Esophagus (tissue), 2 donors: ENCODE results near the gene SOD3. TPM values are rescaled to one million over a fixed set of nuclear protein-coding genes. Genes with fewer than 3 reads are reported as not detected.

ENCODE experiments used
- H3K27ac ChIP-seq, 2 donors: one replicate each; pipeline ENCODE4 v1.5.1; 2013; ENCODE audit warnings: low read depth in 2 of 2, mild to moderate bottlenecking in 2 of 2, inconsistent platforms in 1 of 2, low read length in 1 of 2, moderate library complexity in 1 of 2
- H3K27me3 ChIP-seq, 2 donors: one replicate each; pipeline ENCODE4 v1.6.1; 2013; ENCODE audit warnings: low read length in 2 of 2, control low read depth in 1 of 2, mild to moderate bottlenecking in 1 of 2; ENCODE audit not compliant: insufficient read depth in 2 of 2, control insufficient read depth in 1 of 2
- H3K36me3 ChIP-seq, 2 donors: one replicate each; pipeline ENCODE4 v1.6.1; 2013; ENCODE audit warnings: low read length in 1 of 2; ENCODE audit not compliant: control insufficient read depth in 2 of 2, insufficient read depth in 2 of 2
- H3K4me1 ChIP-seq, 2 donors: one replicate each; pipeline ENCODE4 v1.6.1; 2013; ENCODE audit warnings: low read length in 1 of 2; ENCODE audit not compliant: control insufficient read depth in 2 of 2, insufficient read depth in 2 of 2
- H3K4me3 ChIP-seq, 2 donors: one replicate each; pipeline ENCODE4 v1.5.1; 2013; ENCODE audit warnings: low read length in 2 of 2, mild to moderate bottlenecking in 2 of 2, low read depth in 1 of 2, moderate library complexity in 1 of 2
- H3K9me3 ChIP-seq, 2 donors: one replicate each; pipeline ENCODE4 v1.6.1; 2013; ENCODE audit warnings: mild to moderate bottlenecking in 2 of 2, low read depth in 1 of 2, low read length in 1 of 2, moderate library complexity in 1 of 2; ENCODE audit not compliant: control insufficient read depth in 2 of 2, insufficient read depth in 1 of 2
- WGBS, 2 donors: extraction: QIAGEN DNeasy Blood & Tissue Kit; methylation state at CpG; one replicate each; pipeline ENCODE4 v1.1.7; 2013; 5-methylcytosine and 5-hydroxymethylcytosine counted together
- polyA plus RNA-seq, 2 donors: library from polyadenylated mRNA; stranded (reverse); fragments of 200-250 nt; gene quantifications; one replicate each; pipeline ENCODE4 v1.2.3, GENCODE V29; 2013
- donor health status: healthy with polysubstance abuse.
- donor health status: Bipolar disorder and iron deficiency.

SOD3 gene
- polyA plus RNA-seq, 2 donors, result 5.8 to 21.1 TPM

DNA sequence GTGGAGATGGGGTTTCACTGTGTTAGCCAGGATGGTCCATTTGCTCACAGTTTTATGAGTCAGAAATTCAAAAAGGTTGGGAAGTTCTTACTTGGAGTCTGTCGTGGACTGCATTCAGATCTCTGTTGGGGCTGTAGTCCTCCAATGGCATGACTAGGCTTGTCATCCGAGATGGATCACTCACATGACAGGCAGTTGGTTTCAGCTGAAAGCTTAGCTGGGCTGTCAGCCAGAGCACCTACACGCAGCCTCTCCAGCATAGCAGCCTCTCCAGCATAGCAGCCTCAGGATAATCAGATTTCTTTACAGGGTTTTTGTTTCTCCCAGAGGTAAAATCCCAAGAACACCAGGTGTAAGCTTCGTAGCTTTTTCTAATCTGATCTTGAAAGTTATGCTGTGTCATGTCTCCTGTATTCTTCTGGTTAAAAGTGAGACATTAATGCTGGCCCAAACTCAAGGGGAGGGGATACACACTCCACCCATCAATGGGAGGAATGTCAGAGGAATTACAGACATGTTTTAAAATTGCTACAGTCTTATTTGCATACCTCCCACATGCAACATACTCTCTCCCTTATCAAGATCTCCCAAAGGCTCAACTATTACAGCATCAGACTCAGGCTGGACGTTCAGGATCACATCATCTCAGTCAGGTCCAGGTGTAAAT is 31.6 kb upstream of the SOD3 start:
- no peaks in the 10 kb centered on the region for H3K9me3 ChIP-seq
- H3K36me3 ChIP-seq, result no peaks in the 10 kb centered on the region
- H3K4me1 ChIP-seq, result peaks cover 0 to 3% of the 10 kb centered on the region in 2 donors
- WGBS, 2 donors, result 32 to 41% methylated on average over 5 of the region's 5 CpGs
- H3K27ac ChIP-seq, result peak overlapping the region; percentile 38 to 75
- H3K4me3 ChIP-seq, result peak overlapping the region in 1 of 2 donors; percentile 2
- H3K27me3 ChIP-seq, result no peaks in the 10 kb centered on the region

DNA sequence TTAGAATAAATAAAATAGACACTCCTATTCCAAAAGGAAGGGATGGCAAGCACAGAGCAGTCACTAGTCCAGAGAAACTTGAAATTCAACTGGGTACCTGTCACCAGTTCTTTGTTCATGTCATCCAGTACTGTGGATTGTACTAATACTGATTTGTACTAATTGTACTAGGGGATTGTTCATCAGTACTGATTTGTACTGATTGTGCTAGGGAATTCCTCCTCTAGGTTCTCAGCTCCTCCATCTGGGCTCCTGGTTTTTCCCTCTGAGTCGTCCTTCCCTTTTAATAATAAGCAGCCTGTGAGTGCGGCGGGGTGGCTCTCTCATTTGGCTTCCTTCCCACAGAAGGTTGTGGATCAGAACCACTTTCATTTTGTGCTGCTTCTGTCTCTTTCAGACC is 31.0 kb upstream of the SOD3 start:
- peaks cover 0 to 3% of the 10 kb centered on the region in 2 donors for H3K4me1 ChIP-seq
- no peaks in the 10 kb centered on the region for H3K9me3 ChIP-seq
- H3K27ac ChIP-seq, result peak overlapping the region; percentile 38 to 75
- H3K36me3 ChIP-seq, result no peaks in the 10 kb centered on the region
- H3K27me3 ChIP-seq, result no peaks in the 10 kb centered on the region
- H3K4me3 ChIP-seq, result peak overlapping the region in 1 of 2 donors; percentile 2
- WGBS, 2 donors, result 32 to 39% methylated on average over 3 of the region's 3 CpGs

DNA sequence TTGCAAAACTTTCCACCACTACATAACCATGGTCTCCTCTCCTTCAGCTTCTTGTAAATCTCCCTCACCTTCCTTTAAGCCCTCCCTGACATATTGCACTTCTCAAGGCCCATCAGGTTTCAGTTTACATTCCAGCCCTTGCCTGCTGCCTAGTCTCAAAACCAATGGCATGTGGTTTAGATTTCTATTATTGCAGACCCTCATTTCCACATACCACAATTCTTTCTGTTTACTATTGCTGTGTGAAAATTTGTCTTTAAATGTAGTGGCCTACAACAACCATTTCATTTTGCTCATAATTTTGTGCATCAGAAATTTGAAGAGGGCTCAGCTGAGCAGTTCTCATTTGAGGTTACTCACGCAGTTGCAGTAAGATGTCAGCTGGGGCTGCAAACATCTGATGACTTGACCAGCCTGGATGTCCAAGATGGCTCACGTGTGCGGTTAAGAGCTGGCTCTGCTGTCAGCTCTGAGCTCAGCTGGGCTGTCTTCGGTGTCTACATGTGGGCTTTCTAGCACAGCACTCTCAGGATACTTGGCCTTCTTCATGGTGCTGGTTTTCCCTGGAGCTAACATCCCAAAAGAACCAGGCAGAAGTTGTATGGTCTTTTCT is 29.9 kb upstream of the SOD3 start:
- WGBS, 2 donors, result 78 to 82% methylated on average over 4 of the region's 4 CpGs
- no peak overlapping the region for H3K4me3 ChIP-seq
- no peak overlapping the region for H3K27ac ChIP-seq

DNA sequence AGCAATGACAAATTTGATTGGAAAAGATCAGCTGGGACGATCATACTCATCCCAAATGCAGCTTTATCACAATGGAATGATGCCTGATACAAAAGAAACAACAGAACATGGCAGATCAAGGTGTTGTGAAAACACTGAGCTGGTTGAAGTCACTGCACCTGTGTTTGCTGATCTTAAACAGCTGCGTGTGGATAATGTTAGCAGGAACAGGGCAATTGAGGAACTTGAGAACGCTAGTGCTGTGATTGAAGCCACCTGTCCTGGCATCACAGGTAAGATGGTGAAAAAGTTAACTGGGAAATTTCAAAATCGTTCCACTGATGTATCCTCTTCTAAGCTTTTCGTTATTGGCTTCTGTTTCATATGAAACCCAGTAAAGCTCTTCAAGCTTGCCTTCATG is 27.4 kb upstream of the SOD3 start:
- peaks cover 3 to 5% of the 10 kb centered on the region in 2 donors for H3K4me1 ChIP-seq
- WGBS, 2 donors, result 75 to 90% methylated on average over 5 of the region's 5 CpGs
- H3K4me3 ChIP-seq, result no peak overlapping the region
- no peaks in the 10 kb centered on the region for H3K27me3 ChIP-seq
- no peak overlapping the region for H3K27ac ChIP-seq
- H3K9me3 ChIP-seq, result no peaks in the 10 kb centered on the region
- no peaks in the 10 kb centered on the region for H3K36me3 ChIP-seq

More for the DNA sequence above, 29.9 kb upstream of the SOD3 start:
- H3K27me3 ChIP-seq, result no peaks in the 10 kb centered on the region
- H3K4me1 ChIP-seq, result peaks cover 2 to 5% of the 10 kb centered on the region in 2 donors
- H3K9me3 ChIP-seq, result no peaks in the 10 kb centered on the region
- no peaks in the 10 kb centered on the region for H3K36me3 ChIP-seq

DNA sequence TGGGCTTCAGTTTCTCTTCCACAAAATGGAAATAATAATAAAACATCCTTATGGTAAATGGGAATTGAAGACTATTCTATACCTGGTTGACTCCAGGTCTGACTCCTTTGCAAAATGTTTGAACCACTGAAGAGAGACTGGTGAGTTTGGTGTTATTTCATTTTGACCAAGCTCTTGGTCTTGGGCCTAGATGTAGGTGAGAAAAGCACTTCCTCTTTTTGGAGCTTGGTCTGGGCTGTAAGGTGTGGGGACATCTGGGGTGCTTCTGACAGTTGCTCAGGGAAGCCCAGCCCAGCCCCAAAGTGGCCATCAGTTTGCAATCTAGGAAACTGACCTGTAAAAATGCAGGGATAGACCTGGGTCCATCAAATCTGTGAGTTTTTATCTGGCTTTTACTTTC is 26.8 kb upstream of the SOD3 start:
- H3K27me3 ChIP-seq, result no peaks in the 10 kb centered on the region
- H3K9me3 ChIP-seq, result no peaks in the 10 kb centered on the region
- H3K4me1 ChIP-seq, result peaks cover 2 to 3% of the 10 kb centered on the region in 2 donors
- H3K36me3 ChIP-seq, result no peaks in the 10 kb centered on the region
- H3K4me3 ChIP-seq, result no peak overlapping the region
- no peak overlapping the region for H3K27ac ChIP-seq

DNA sequence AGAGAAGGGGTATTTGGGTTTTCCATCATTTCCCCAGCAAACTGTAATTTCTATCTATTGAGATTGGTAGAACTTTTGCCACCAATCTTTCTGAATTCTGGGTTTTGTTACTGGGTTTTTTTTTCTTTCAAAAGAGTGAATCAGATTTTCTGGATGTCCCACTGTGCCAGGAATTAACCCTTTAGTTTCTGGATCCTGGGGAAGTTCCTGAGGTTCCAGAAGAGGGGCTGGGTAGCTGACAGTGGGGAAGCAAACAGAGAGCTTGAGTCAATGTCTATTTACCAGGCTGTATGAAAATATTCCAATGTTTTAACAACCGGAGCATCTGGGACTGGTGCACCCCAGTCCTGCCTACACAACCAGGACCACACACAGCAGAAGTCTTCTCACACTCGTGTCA is 25.8 kb upstream of the SOD3 start:
- H3K36me3 ChIP-seq, result no peaks in the 10 kb centered on the region
- H3K27ac ChIP-seq, result no peak overlapping the region
- no peaks in the 10 kb centered on the region for H3K9me3 ChIP-seq
- H3K4me3 ChIP-seq, result no peak overlapping the region
- peaks cover 2 to 3% of the 10 kb centered on the region in 2 donors for H3K4me1 ChIP-seq
- no peaks in the 10 kb centered on the region for H3K27me3 ChIP-seq
- WGBS, 2 donors, result 74 to 84% methylated on average over 2 of the region's 2 CpGs

DNA sequence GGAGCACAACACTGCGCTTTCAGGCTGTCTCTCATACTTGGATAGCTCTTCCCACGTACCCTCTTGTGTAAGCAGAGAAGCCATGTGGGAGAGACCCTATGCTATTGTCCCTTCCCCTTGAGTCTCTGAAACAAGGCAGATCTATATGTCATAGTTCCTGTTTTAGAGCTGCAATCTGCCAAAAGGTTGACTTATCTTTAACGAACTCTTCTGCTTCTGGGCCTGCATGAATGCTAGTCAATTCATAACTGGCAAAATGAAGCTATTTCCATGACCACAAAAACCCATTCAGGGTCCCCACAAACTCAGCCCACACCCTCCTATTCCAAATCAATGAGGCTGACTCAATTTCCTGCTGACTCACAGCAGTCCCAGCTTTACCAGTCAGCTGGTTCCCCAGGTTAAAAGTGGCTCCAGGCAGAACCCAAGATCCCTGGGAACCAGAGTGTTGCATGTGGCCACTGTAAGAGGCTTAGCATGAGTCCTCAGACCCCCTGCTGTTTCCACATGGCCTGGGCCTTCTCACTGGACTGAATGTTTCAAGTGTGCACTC is 25.3 kb upstream of the SOD3 start:
- H3K27me3 ChIP-seq, result no peaks in the 10 kb centered on the region

DNA sequence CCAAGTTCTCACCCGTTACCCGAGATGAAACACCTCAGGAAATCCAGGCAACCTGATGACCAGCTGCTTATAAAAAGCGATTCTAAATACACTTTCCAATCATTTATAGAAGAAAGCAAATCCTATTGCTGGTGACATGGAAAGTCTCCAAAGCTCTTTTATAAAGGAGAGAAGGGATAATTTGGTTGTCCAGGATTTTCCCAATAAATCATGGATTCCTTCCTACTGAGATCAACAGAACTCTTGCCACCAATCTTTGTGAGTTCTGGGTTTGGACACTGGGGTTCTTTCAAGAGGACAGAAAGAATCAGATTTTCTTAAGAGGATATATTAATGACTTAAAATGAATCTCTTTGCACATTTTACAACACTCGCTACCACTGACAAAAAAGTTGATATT is 24.7 kb upstream of the SOD3 start:
- no peak overlapping the region for H3K4me3 ChIP-seq
- H3K36me3 ChIP-seq, result no peaks in the 10 kb centered on the region
- peaks cover 2 to 3% of the 10 kb centered on the region in 2 donors for H3K4me1 ChIP-seq
- H3K27ac ChIP-seq, result no peak overlapping the region
- no peaks in the 10 kb centered on the region for H3K9me3 ChIP-seq
- no peaks in the 10 kb centered on the region for H3K27me3 ChIP-seq
- WGBS, 2 donors, result 84 to 90% methylated on average over 4 of the region's 4 CpGs

More for the DNA sequence above, 25.3 kb upstream of the SOD3 start:
- WGBS, 2 donors, result 71% methylated on average over 3 of the region's 3 CpGs
- Histone ChIP-seq H3K27ac (no peak overlapping the region), H3K36me3 (no peaks in the 10 kb centered on the region), H3K9me3 (no peaks in the 10 kb centered on the region), H3K4me3 (no peak overlapping the region), H3K4me1 (peaks cover 2 to 3% of the 10 kb centered on the region in 2 donors)

DNA sequence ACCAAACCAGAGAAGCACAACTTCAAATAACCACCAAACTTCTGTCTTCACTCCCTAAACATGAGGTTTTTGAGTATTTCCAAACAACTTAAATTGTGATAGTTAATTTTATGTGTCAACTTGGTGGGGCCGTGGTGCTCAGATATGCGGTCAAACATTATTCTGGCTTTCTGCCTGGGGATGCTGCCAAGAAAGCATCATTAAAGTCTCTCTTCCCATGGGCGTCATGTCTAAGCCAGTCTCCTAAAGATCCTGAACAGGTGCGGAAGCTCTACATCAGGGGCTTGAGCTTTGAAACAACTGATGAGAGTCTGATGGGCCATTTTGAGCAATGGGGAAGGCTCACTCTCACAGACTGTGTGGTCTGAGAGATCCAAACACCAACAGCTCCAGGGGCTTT is 24.1 kb upstream of the SOD3 start:
- Histone ChIP-seq H3K4me1 (peaks cover 2 to 3% of the 10 kb centered on the region in 2 donors), H3K27me3 (no peaks in the 10 kb centered on the region), H3K27ac (no peak overlapping the region), H3K36me3 (no peaks in the 10 kb centered on the region), H3K4me3 (no peak overlapping the region), H3K9me3 (no peaks in the 10 kb centered on the region)
- 59 to 67% methylated on average over 4 of the region's 4 CpGs for WGBS, 2 donors
